ENCODE measurements around the gene SPANXA1.
"Not testable (repeated sequence)": the region's sequence is repeated elsewhere in the genome, so short reads cannot be mapped to it uniquely, and the experiment has no call there.

SPANXA1 gene, protein sequence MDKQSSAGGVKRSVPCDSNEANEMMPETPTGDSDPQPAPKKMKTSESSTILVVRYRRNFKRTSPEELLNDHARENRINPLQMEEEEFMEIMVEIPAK

DNA sequence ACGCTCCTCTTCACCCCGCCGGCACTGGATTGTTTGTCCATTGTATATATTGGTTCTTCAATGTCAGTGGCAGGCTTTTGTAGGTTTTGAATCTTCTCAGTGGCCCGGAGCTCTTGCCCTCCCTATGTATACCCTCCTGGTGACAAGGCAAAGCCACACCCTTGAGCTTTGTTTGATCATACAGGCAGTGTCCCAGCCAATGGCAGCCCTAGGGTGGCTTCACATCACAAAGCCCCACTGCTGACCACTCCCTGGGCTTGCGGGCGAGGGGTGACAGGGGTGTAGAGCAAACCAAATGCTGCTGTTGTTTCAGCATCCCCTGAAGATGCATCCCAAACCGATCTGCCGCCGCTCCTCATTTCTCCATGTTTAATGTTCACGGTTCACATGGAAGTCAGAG, at the start of gene SPANXA1:
Gene SPANXA1, minus strand, starts transcription at position 101 of the 400 bp plus-strand sequence. Its CDS starts 60 bp downstream, at position 41.
- not testable (repeated sequence) for DNase-seq (ENCODE audit: low read depth, low spot score)

DNA sequence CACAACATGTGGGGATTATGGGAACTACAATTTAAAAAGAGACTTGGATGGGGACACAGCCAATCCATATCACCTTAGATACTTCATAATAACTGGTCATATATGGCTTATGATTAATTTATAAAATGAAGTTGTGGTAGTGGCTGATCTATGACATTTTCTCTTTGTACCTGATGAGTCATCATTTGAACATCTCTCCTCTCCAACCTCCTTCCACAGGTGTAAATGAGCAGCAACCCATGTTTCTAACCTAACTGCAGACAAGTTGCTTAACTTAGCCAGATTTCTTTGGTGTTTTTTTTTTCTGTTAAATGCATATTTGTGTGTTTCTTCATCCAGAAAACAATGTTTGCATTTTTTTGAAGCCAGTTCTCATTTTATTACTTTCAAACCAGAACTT, 47.6 kb upstream of the SPANXA1 start:
- DNase-seq (ENCODE audit: low read depth, low spot score): no peak

DNA sequence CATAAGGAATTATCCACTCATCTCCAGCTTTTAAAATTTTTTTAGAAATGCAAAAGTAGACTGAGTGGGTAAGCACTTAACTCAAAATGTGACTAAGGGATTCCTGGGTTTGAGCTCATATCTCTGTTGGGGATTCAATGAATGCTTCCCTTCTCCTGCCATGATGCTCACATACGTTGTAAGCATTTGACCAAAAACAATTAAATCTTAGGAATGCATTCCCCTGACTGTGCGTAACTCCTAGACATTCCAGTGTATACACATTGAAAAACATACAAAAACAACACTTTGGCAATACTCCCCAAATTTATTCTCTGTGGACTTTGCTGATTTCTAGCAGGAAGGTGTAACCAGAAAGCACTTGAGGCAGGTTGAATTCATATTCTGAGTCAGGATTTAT, 34.8 kb upstream of the SPANXA1 start:
- DNase-seq (ENCODE audit: low read depth, low spot score): no peak

DNA sequence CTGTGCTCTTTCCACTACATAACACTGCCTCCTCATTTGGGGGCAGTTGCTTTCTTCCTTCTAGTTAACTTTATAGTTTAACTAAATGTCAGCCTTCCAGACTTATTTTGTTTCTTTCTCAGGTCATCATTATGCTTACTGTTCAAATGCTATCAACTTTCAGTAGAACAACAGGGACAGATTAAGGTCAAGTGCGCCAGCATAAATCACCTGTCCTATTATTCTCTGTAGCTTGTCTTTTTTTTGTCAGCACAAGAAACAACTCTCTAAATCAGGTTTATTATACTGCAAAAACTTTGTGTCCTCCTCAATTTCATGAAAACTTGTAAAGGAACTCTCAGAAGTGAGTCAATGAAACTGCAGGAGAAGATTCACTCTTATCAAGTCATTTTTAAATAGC, 24.6 kb upstream of the SPANXA1 start:
- no peak for DNase-seq (ENCODE audit: low read depth, low spot score)

DNA sequence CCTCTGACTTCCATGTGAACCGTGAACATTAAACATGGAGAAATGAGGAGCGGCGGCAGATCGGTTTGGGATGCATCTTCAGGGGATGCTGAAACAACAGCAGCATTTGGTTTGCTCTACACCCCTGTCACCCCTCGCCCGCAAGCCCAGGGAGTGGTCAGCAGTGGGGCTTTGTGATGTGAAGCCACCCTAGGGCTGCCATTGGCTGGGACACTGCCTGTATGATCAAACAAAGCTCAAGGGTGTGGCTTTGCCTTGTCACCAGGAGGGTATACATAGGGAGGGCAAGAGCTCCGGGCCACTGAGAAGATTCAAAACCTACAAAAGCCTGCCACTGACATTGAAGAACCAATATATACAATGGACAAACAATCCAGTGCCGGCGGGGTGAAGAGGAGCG, 4.9 kb upstream of the SPANXA1 start, which contains the start of gene SPANXA2:
Gene SPANXA2, plus strand, starts transcription at position 301 of the 400 bp plus-strand sequence. Its CDS starts 60 bp downstream, at position 361.
- DNase-seq (ENCODE audit: low read depth, low spot score): not testable (repeated sequence)

DNA sequence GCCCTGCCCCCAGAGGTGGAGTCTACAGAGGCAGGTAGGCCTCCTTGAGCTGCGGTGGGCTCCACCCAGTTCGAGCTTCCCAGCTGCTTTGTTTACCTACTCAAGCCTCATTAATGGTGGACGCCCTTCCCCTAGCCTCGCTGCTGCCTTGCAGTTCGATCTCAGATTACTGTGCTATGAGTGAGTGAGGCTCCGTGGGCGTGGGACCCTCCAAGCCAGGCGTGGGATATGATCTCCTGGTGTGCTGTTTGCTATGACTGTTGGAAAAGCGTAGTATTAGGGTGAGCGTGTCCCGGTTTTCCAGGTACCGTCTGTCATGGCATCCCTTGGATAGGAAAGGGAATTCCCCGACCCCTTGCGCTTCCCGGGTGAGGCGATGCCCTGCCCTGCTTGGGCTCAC, 42.0 kb downstream of the SPANXA1 start:
- DNase-seq (ENCODE audit: low read depth, low spot score): not testable (repeated sequence)
